BE2C (cell line): ENCODE results near the gene PRR5.

Source experiments
- DNase-seq: peaks from one replicate; pipeline ENCODE4 v3.0.0-alpha.2; 2020
- H3K27me3 ChIP-seq: fragments of 250-450 bp; sonication (Bioruptor Pico); 2 replicates; pipeline ENCODE4 v1.5.1; 2020; ENCODE audit warnings: mild to moderate bottlenecking
- H3K36me3 ChIP-seq: fragments of 250-450 bp; sonication (Bioruptor Pico); 2 replicates; pipeline ENCODE4 v1.5.1; 2020; ENCODE audit warnings: mild to moderate bottlenecking
- H3K4me1 ChIP-seq: fragments of 250-450 bp; sonication (Bioruptor Pico); 2 replicates; pipeline ENCODE4 v1.5.1; 2020
- H3K4me3 ChIP-seq: 2 replicates; pipeline ENCODE4 v1.5.1; 2011; ENCODE audit warnings: low read depth, low read length
- H3K9me3 ChIP-seq: fragments of 250-450 bp; sonication (Bioruptor Pico); 2 replicates; pipeline ENCODE4 v1.5.1; 2020
- CTCF ChIP-seq: IDR thresholded peaks from 2 replicates; pipeline ENCODE4 v1.5.1; 2012; ENCODE audit warnings: mild to moderate bottlenecking, low read depth, low read length

PRR5 gene

GRCh38 chr22:44704159-44705021, 2.4 kb downstream of the PRR5 start:
- H3K27me3 ChIP-seq = peaks cover 15% of the 10 kb centered on the region
- H3K36me3 ChIP-seq = no peaks in the 10 kb centered on the region
- no peaks in the 10 kb centered on the region for H3K9me3 ChIP-seq
- H3K4me3 ChIP-seq = no peak overlapping the region
- H3K4me1 ChIP-seq = peaks cover 5% of the 10 kb centered on the region
- TF ChIP-seq CTCF = no peak
- DNase-seq = peak; percentile 7

DNA sequence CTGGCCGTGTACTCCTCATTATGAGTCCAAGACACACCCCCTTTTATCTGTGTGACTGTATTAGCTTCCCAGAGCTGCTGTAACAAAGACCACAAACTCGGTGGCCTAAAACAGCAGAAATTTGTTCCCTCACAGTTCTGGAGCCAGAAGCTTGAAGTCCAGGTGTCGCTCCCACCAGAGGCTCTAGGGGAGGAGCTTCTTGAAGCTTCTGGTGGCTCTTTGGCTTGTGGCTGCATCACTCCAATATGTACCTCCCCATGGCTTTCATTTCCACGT, 3.0 kb downstream of the PRR5 start:
- no peak for TF ChIP-seq CTCF
- Histone ChIP-seq H3K4me1 (peaks cover 5% of the 10 kb centered on the region), H3K36me3 (no peaks in the 10 kb centered on the region), H3K9me3 (no peaks in the 10 kb centered on the region), H3K4me3 (no peak overlapping the region), H3K27me3 (peaks cover 15% of the 10 kb centered on the region)
- no peak for DNase-seq

- Histone ChIP-seq H3K9me3 (no peaks in the 10 kb centered on the region), H3K4me1 (peaks cover 3% of the 10 kb centered on the region), H3K27me3 (peaks cover 15% of the 10 kb centered on the region), H3K4me3 (no peak overlapping the region), H3K36me3 (no peaks in the 10 kb centered on the region)
- no peak for TF ChIP-seq CTCF
- DNase-seq = no peak
Measured at GRCh38 chr22:44706488-44706887, 4.5 kb downstream of the PRR5 start.

- H3K4me3 ChIP-seq = no peak overlapping the region
- DNase-seq = peak; percentile 10
- no peaks in the 10 kb centered on the region; the same call in 1 of the 2 replicates for H3K4me1 ChIP-seq
- H3K36me3 ChIP-seq = no peaks in the 10 kb centered on the region
- H3K27me3 ChIP-seq = peaks cover 14% of the 10 kb centered on the region
- no peaks in the 10 kb centered on the region for H3K9me3 ChIP-seq
- no peak for TF ChIP-seq CTCF
Measured at GRCh38 chr22:44707178-44707577, 5.2 kb downstream of the PRR5 start.

- Histone ChIP-seq H3K4me3 (no peak overlapping the region), H3K4me1 (no peaks in the 10 kb centered on the region; the same call in 1 of the 2 replicates), H3K36me3 (no peaks in the 10 kb centered on the region), H3K27me3 (peaks cover 9% of the 10 kb centered on the region), H3K9me3 (no peaks in the 10 kb centered on the region)
- DNase-seq = no peak
- TF ChIP-seq CTCF = no peak
Measured at GRCh38 chr22:44707752-44708151, 5.7 kb downstream of the PRR5 start.

- no peak for TF ChIP-seq CTCF
- Histone ChIP-seq H3K9me3 (no peaks in the 10 kb centered on the region), H3K4me3 (no peak overlapping the region), H3K36me3 (no peaks in the 10 kb centered on the region), H3K27me3 (no peaks in the 10 kb centered on the region), H3K4me1 (no peaks in the 10 kb centered on the region; the same call in 1 of the 2 replicates)
- DNase-seq = peak; percentile 6
Measured at GRCh38 chr22:44709881-44710392, 7.9 kb downstream of the PRR5 start.
